ENCODE results near the gene NPTX1.

The NPTX1 gene

DNA sequence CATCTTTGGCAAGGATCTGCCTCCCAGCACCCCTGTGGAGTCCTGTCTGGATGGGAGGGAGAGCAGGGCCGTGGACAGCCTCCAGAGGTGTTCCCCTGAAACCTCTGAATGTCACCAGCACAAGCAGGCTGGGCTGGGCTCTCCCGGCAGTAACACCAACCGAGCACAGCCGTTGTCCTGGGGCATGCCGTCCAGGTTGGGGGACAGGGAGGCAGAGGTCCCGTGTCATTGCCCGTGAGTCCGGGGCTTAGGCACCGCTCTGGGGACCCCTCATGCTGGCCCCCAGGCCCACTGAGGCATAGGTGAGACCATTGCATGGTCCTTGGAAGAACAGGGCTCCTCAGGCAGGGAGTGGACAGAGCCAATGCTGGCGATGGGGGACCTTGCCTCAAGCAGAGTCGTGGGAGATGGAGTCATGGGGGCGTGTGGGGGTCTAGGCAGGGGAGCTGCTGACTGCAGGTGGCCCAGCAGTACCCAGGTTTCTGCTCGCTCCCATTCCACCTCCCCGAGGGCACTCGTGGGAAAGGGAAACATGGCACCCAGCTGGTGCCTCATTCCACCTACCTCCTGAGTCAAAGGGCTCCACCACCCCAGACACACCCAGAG is 44.0 kb downstream of the NPTX1 start:
- H3K36me3 ChIP-seq (ENCODE audit: control insufficient read depth, low read length): no peaks in the 10 kb centered on the region
- H3K9me2 ChIP-seq (replicated peaks; ENCODE audit: control insufficient read depth, low read length): no peaks in the 10 kb centered on the region
- TF ChIP-seq CTCF (IDR thresholded peaks at IDR 0.05; ENCODE audit: low read depth, low read length, poor library complexity, severe bottlenecking): no peak
- TF ChIP-seq EZH2phosphoT487 (IDR thresholded peaks at IDR 0.05; ENCODE audit: borderline replicate concordance, low read length): no peak
- no peak overlapping the region for H3K4me2 ChIP-seq (ENCODE audit: low read length)
- no peak overlapping the region for H3K27ac ChIP-seq (ENCODE audit: low read depth, low read length)
- H3K4me3 ChIP-seq (ENCODE audit: low read length): no peak overlapping the region
- no peaks in the 10 kb centered on the region for H3K79me2 ChIP-seq (ENCODE audit: control insufficient read depth, low read length)
- no peaks in the 10 kb centered on the region for H3K27me3 ChIP-seq (ENCODE audit: control insufficient read depth, low read length)
- no peaks in the 10 kb centered on the region for H3K9me3 ChIP-seq (ENCODE audit: control insufficient read depth, insufficient read depth, low read length)
- H4K20me1 ChIP-seq (ENCODE audit: control insufficient read depth, insufficient read depth, low read depth, low read length): no peaks in the 10 kb centered on the region
- no peaks in the 10 kb centered on the region for H3K4me1 ChIP-seq (ENCODE audit: control insufficient read depth, low read length)
- H3F3A ChIP-seq (ENCODE audit: control insufficient read depth, insufficient read depth): no peaks in the 10 kb centered on the region

DNA sequence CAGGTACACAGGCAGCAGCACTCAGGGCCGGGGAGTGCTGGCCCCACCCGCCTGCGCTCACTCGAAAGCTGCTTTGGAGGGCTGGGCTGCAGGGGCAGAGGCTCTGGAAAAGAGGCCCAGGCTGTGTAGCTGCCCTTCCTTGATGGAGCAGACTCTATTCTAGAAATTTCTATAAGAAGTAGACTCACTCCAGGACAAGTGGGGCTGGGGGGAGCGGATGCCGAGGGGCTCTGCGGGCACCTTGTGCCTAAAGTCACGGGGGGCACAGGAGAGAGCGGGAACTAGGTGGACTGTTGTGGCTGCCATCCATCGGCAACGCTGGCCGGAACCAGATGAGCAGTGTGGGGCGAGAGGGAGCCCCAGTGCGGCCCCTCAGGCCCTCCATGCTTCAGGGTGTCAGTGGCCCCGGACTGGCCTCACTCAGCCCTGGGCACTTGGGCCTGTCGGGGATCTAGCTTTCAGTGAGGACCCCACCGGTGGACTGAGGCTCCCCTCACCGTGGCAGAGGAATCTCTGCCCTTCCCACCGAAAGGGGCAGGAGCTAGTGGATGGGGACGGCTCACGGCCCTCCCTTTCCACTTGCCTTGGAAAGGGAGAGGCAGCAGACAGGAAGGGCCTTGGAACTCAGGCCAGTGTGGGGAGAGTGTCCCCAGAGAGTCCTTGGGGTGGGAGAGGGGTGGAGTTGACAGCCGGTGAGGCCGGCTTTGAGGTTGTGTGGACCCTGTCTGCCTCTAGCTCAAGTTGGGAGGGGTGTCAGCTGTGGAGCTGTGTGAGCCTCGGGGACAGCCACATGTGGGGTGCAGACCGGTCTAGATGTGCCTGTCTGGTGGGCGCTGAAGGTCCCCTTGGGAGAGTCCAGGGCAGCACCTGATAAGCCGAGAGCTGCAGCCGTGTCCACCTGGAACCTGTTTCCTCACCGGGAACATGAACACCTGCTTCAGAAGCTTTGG is 44.9 kb downstream of the NPTX1 start:
- TF ChIP-seq CTCF (IDR thresholded peaks at IDR 0.05; ENCODE audit: low read depth, low read length, poor library complexity, severe bottlenecking) (no peak), EZH2phosphoT487 (IDR thresholded peaks at IDR 0.05; ENCODE audit: borderline replicate concordance, low read length) (no peak)
- H3K36me3 ChIP-seq (ENCODE audit: control insufficient read depth, low read length): no peaks in the 10 kb centered on the region
- no peaks in the 10 kb centered on the region for H3K9me2 ChIP-seq (replicated peaks; ENCODE audit: control insufficient read depth, low read length)
- H3K4me1 ChIP-seq (ENCODE audit: control insufficient read depth, low read length): no peaks in the 10 kb centered on the region
- H4K20me1 ChIP-seq (ENCODE audit: control insufficient read depth, insufficient read depth, low read depth, low read length): no peaks in the 10 kb centered on the region
- no peaks in the 10 kb centered on the region for H3K79me2 ChIP-seq (ENCODE audit: control insufficient read depth, low read length)
- no peak overlapping the region for H3K4me3 ChIP-seq (ENCODE audit: low read length)
- no peak overlapping the region for H3K27ac ChIP-seq (ENCODE audit: low read depth, low read length)
- H3K4me2 ChIP-seq (ENCODE audit: low read length): no peak overlapping the region
- H3K9me3 ChIP-seq (ENCODE audit: control insufficient read depth, insufficient read depth, low read length): no peaks in the 10 kb centered on the region
- H3K27me3 ChIP-seq (ENCODE audit: control insufficient read depth, low read length): no peaks in the 10 kb centered on the region
- no peaks in the 10 kb centered on the region for H3F3A ChIP-seq (ENCODE audit: control insufficient read depth, insufficient read depth)

DNA sequence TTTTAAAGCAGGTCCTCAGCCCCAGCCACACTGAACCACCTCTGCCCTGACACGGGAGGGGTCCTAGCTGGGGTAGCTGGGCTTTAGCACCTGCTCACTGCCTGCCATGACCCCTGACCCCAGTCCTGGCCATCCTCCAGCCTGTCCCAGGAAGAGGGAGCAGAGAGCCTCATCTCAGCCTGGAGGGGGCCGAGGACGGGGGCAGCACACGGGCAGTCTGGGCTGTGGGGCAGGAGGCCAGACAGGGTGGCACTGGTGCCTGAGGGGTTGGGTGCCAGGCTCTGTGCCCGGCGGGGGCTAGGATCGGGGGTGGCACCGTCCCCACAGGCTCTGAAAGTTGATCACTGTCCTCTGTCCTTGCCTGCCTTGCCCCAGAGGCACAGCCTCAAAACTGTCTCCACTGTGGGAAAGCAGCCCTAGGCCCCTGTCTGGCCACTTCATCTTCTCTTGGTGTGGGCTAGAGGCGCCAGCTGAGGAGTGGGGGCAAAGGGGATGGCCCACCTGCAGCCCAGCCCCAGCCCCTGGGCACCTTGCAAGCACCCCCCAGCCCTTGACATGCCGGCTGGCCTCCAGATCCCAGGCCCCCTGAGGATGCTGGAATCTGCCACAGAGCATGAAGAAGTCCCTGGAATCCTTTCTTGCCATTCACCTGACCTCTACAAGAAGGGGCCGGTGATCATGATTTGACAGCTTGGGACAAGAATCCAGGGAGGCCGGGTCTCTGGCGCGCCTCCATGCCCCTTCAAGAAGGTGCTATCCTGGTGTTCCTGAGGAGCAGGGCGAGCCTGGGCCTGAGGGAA is 45.8 kb downstream of the NPTX1 start:
- Histone ChIP-seq H3K4me3 (ENCODE audit: low read length) (no peak overlapping the region), H3K4me1 (ENCODE audit: control insufficient read depth, low read length) (0 out of 2 replicates have a peak, but pooled peaks cover under 1% of the 10 kb centered on the region), H3K27me3 (ENCODE audit: control insufficient read depth, low read length) (peaks cover 5% of the 10 kb centered on the region), H3K36me3 (ENCODE audit: control insufficient read depth, low read length) (no peaks in the 10 kb centered on the region), H3F3A (ENCODE audit: control insufficient read depth, insufficient read depth) (no peaks in the 10 kb centered on the region), H3K9me3 (ENCODE audit: control insufficient read depth, insufficient read depth, low read length) (no peaks in the 10 kb centered on the region), H3K4me2 (ENCODE audit: low read length) (no peak overlapping the region), H4K20me1 (ENCODE audit: control insufficient read depth, insufficient read depth, low read depth, low read length) (no peaks in the 10 kb centered on the region), H3K79me2 (ENCODE audit: control insufficient read depth, low read length) (no peaks in the 10 kb centered on the region), H3K27ac (ENCODE audit: low read depth, low read length) (no peak overlapping the region), H3K9me2 (replicated peaks; ENCODE audit: control insufficient read depth, low read length) (no peaks in the 10 kb centered on the region)
- TF ChIP-seq CTCF (IDR thresholded peaks at IDR 0.05; ENCODE audit: low read depth, low read length, poor library complexity, severe bottlenecking) (no peak), EZH2phosphoT487 (IDR thresholded peaks at IDR 0.05; ENCODE audit: borderline replicate concordance, low read length) (no peak)

Data from DOHH2 (cell line).